Measurements from ENCODE around the gene C1GALT1. TPM values are rescaled to one million over a fixed set of nuclear protein-coding genes. Genes with fewer than 3 reads are reported as not detected.
A peak's percentile ranks its signal among the peaks of the same experiment; 100 is the strongest.

C1GALT1 gene
- total and polyA plus RNA-seq, 2 experiments from 2014 or later, result 58.2 to 203 TPM

DNA sequence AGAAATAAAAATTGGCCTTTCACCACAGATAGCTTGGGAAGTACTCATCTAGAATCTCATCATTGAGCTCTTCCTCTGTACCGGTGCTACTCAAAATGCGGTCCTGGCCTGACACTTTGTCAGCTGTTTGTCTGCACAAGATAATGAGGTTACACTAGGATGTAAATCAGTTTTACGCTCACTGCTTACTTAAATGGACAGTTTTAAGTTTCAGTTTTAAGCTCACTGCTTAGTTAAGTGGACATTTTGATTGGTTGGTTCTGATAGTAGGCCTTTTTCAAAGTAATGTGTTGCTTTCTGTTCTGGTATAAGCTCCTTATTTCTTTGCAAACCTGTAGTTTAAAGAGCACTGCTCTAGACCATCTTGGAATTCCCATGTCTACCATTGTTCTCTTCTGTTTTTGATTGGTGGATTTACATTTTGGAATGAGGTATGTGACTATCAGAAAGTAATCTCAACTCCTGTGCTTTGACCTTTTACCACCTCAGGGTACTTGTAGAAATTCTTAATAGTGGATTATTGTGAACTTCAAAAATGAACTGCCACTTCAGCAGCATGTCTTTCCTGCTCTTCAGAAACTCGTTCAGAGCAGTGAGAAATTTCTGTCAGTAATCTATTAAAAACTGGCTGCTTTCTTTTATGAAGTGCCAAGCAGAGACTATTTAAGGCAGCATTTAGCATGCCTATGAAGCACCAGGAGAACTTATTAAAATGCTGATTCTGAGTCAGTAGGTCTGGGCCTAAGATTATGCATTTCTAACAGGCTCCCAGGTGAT lies 55.0 kb downstream of the C1GALT1 start:
- H3K79me2 ChIP-seq (replicated peaks; ENCODE audit: insufficient read depth), result peaks cover 90% of the 10 kb centered on the region
- H3F3A ChIP-seq (replicated peaks; ENCODE audit: low read depth), result no peaks in the 10 kb centered on the region
- peak overlapping the region; percentile 68 for H3K4me2 ChIP-seq
- H3K27me3 Mint-ChIP-seq (ENCODE audit: insufficient read depth, low read depth, poor library complexity), result peaks cover 2% of the 10 kb centered on the region
- H2AFZ ChIP-seq, result no peak overlapping the region
- DNase-seq (ENCODE audit: low spot score) (no peak), ATAC-seq (peak; percentile 59)
- H3K36me3 ChIP-seq (ENCODE audit: insufficient read depth), result peaks cover 7% of the 10 kb centered on the region
- peak overlapping the region; percentile 78 for H3K27ac ChIP-seq (ENCODE audit: low read depth)
- peaks cover 41% of the 10 kb centered on the region for H3K36me3 Mint-ChIP-seq (ENCODE audit: low read depth)
- no peaks in the 10 kb centered on the region for H3K9me2 ChIP-seq (ENCODE audit: insufficient read depth)
- H3K4me3 ChIP-seq, result peak overlapping the region; percentile 36
- H3K4me3 Mint-ChIP-seq, result peak overlapping the region; percentile 17; the same call in 2 of the 3 replicates
- H4K20me1 ChIP-seq (replicated peaks; ENCODE audit: insufficient read depth), result no peaks in the 10 kb centered on the region
- peak overlapping the region; percentile 64 for H3K27ac Mint-ChIP-seq
- TF ChIP-seq ZNF114 (CRISPR knock-in tag; IDR thresholded peaks at IDR 0.05) (no peak), EZH2 (IDR thresholded peaks at IDR 0.05; ENCODE audit: low read depth, unreplicated experiment) (no peak), JUNB (IDR thresholded peaks at IDR 0.05; ENCODE audit: unreplicated experiment) (no peak), CREB1 (CRISPR knock-in tag; IDR thresholded peaks at IDR 0.05; ENCODE audit: low read depth) (no peak), POLR2AphosphoS5 (IDR thresholded peaks at IDR 0.05; ENCODE audit: low read depth) (no peak), EZH2phosphoT487 (IDR thresholded peaks at IDR 0.05; ENCODE audit: unreplicated experiment) (no peak), STAT1 (IDR thresholded peaks at IDR 0.05; ENCODE audit: unreplicated experiment) (no peak)
- TF ChIP-seq, protein P1, sequence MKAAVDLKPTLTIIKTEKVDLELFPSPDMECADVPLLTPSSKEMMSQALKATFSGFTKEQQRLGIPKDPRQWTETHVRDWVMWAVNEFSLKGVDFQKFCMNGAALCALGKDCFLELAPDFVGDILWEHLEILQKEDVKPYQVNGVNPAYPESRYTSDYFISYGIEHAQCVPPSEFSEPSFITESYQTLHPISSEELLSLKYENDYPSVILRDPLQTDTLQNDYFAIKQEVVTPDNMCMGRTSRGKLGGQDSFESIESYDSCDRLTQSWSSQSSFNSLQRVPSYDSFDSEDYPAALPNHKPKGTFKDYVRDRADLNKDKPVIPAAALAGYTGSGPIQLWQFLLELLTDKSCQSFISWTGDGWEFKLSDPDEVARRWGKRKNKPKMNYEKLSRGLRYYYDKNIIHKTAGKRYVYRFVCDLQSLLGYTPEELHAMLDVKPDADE (IDR thresholded peaks at IDR 0.05), result no peak
- TF ChIP-seq, protein P2, sequence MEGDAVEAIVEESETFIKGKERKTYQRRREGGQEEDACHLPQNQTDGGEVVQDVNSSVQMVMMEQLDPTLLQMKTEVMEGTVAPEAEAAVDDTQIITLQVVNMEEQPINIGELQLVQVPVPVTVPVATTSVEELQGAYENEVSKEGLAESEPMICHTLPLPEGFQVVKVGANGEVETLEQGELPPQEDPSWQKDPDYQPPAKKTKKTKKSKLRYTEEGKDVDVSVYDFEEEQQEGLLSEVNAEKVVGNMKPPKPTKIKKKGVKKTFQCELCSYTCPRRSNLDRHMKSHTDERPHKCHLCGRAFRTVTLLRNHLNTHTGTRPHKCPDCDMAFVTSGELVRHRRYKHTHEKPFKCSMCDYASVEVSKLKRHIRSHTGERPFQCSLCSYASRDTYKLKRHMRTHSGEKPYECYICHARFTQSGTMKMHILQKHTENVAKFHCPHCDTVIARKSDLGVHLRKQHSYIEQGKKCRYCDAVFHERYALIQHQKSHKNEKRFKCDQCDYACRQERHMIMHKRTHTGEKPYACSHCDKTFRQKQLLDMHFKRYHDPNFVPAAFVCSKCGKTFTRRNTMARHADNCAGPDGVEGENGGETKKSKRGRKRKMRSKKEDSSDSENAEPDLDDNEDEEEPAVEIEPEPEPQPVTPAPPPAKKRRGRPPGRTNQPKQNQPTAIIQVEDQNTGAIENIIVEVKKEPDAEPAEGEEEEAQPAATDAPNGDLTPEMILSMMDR (conservative IDR thresholded peaks at IDR 0.05; ENCODE audit: low read depth in 2 of 2), result no peak
- TF ChIP-seq, protein P3, sequence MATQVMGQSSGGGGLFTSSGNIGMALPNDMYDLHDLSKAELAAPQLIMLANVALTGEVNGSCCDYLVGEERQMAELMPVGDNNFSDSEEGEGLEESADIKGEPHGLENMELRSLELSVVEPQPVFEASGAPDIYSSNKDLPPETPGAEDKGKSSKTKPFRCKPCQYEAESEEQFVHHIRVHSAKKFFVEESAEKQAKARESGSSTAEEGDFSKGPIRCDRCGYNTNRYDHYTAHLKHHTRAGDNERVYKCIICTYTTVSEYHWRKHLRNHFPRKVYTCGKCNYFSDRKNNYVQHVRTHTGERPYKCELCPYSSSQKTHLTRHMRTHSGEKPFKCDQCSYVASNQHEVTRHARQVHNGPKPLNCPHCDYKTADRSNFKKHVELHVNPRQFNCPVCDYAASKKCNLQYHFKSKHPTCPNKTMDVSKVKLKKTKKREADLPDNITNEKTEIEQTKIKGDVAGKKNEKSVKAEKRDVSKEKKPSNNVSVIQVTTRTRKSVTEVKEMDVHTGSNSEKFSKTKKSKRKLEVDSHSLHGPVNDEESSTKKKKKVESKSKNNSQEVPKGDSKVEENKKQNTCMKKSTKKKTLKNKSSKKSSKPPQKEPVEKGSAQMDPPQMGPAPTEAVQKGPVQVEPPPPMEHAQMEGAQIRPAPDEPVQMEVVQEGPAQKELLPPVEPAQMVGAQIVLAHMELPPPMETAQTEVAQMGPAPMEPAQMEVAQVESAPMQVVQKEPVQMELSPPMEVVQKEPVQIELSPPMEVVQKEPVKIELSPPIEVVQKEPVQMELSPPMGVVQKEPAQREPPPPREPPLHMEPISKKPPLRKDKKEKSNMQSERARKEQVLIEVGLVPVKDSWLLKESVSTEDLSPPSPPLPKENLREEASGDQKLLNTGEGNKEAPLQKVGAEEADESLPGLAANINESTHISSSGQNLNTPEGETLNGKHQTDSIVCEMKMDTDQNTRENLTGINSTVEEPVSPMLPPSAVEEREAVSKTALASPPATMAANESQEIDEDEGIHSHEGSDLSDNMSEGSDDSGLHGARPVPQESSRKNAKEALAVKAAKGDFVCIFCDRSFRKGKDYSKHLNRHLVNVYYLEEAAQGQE (IDR thresholded peaks at IDR 0.05; ENCODE audit: unreplicated experiment), result no peak
- H3K9me3 Mint-ChIP-seq, result no peaks in the 10 kb centered on the region
- no peaks in the 10 kb centered on the region for H3K27me3 ChIP-seq (ENCODE audit: insufficient read depth)
- H3K4me1 Mint-ChIP-seq, result peaks cover 58% of the 10 kb centered on the region
- H3K4me1 ChIP-seq (ENCODE audit: insufficient read depth), result peaks cover 57% of the 10 kb centered on the region
